Measurements from ENCODE around the gene IFT88. TPM values are rescaled to one million over a fixed set of nuclear protein-coding genes. Genes with fewer than 3 reads are reported as not detected.

IFT88 gene, protein sequence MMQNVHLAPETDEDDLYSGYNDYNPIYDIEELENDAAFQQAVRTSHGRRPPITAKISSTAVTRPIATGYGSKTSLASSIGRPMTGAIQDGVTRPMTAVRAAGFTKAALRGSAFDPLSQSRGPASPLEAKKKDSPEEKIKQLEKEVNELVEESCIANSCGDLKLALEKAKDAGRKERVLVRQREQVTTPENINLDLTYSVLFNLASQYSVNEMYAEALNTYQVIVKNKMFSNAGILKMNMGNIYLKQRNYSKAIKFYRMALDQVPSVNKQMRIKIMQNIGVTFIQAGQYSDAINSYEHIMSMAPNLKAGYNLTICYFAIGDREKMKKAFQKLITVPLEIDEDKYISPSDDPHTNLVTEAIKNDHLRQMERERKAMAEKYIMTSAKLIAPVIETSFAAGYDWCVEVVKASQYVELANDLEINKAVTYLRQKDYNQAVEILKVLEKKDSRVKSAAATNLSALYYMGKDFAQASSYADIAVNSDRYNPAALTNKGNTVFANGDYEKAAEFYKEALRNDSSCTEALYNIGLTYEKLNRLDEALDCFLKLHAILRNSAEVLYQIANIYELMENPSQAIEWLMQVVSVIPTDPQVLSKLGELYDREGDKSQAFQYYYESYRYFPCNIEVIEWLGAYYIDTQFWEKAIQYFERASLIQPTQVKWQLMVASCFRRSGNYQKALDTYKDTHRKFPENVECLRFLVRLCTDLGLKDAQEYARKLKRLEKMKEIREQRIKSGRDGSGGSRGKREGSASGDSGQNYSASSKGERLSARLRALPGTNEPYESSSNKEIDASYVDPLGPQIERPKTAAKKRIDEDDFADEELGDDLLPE
- 10 to 100 TPM; 12.9 to 19.1 TPM for total RNA-seq
- polyA plus RNA-seq = 10 to 100 TPM in 1 of 2 donors, 1 to 10 TPM in 1; 3.4 to 13.1 TPM
- long read RNA-seq, donor 1, partial matches to known transcripts = 9 of 19 reads
- long read RNA-seq, donor 1, other reads (novel, unspliced or antisense) = 9 of 19 reads
- long read RNA-seq, donor 2, partial matches to known transcripts = 5 of 13 reads
- long read RNA-seq, donor 2, other reads (novel, unspliced or antisense) = 7 of 13 reads

DNA sequence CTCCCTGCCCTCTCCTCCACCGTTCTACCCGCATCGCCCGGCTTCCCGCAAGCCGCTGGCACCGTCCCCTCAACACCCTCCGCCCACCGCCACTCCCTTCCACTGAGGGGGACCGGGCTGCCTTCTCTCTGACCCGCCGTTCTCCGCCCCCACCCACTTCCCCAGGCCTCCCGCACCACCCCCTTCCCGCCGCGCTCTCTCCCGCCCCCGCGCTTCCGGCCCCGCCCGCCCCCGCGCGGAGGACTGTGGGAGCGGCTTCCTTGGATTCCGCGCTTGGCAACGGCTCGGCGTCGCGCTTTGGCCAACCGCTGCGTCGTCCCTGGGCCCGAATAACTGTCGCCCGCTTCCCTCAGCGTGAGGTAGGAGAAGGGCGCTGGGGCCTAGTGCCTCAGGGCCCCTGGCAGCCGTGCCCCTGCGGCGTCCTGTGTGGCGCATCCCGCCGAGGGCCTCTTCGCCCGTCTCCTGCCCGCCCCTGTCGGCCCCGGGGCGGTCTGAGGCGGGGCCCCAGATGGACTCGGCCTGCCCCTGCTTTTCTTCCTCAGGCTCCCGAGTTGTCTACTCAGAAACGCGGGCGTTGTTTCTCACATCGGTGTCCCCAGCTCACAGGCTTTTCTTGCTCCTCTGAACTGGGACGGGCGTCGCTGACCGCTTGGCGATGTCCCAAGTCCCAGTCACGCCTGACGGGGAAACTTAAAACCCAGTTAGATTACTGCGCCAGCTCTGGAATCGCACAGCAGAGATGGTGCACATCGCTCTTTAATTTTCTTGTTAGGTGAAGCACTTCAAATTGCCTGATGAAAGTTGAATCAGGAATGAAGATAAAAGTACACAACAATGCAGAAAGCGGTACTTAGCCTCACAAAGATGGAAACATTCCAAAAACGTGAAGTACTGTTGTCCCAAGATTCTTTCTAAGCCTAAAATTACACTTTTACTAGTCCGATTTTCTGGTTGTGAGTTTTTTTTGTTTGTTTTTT lies at the start of gene IFT88:
IFT88 (plus strand) TSS at position 260 of the 977 bp plus-strand sequence. CDS start 7,229 bp downstream, outside the sequence.
- H3K27me3 ChIP-seq (ENCODE audit: control insufficient read depth in 1 of 2, insufficient read depth in 2 of 2, low read length in 1 of 2) = no peaks in the 10 kb centered on the region
- peak; percentile 99 for ATAC-seq (ENCODE audit: low FRiP score)
- H3K4me3 ChIP-seq (ENCODE audit: low read length in 2 of 2) = peak within 1 kb of the TSS; percentile 59 to 89
- H3K4me1 ChIP-seq (ENCODE audit: control insufficient read depth in 1 of 2, insufficient read depth in 2 of 2, low read length in 2 of 2) = peaks cover 0 to 3% of the 10 kb centered on the region in 2 donors
- intact Hi-C loops (cut with DNase I) = loop anchor here (5.0 to 10.0 kb wide), 4 partner anchors 40 to 205 kb away; partner anchors contain the start of genes CRYL1 (in 2 of the 2), EEF1AKMT1 (in 1 of the 2) and IL17D (in 1 of the 2)
- no peaks in the 10 kb centered on the region for H3K36me3 ChIP-seq (ENCODE audit: control insufficient read depth in 1 of 2, insufficient read depth in 2 of 2, low read length in 1 of 2)
- peak; percentile 95 to 97 for DNase-seq
- no peaks in the 10 kb centered on the region for H3K9me3 ChIP-seq (ENCODE audit: control insufficient read depth, low read length)
- 0 to 1% methylated on average over 47 to 74 of the region's 74 CpGs for WGBS, 2 donors
- peak within 1 kb of the TSS; percentile 94 to 95 for H3K27ac ChIP-seq (ENCODE audit: low read depth in 1 of 2, low read length in 2 of 2)

DNA sequence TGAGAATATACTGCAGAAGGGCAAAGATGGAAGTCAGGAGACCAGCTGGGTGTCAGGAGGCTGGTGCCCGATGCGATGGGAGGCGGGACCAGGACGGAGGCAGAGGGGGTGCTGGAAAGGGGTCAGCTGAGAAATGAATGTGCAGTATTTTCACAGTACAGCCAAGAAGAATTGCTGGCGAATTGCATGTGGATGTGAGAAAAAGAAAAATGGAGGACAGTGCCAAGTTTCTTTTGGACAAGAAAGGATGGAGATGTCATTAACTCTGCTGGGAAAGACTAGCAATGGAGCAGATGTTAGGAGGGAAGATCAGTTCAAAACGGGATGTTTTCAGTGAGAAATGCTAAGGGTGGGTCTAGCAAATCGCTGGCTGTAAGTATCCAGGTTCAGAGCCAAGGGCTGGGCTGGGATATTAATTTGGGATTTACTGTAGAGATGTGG lies 48.3 kb upstream of the IFT88 start:
- Histone ChIP-seq H3K36me3 (ENCODE audit: control insufficient read depth in 1 of 2, insufficient read depth in 2 of 2, low read length in 1 of 2) (no peaks in the 10 kb centered on the region), H3K27ac (ENCODE audit: low read depth in 1 of 2, low read length in 2 of 2) (no peak overlapping the region), H3K27me3 (ENCODE audit: control insufficient read depth in 1 of 2, insufficient read depth in 2 of 2, low read length in 1 of 2) (no peaks in the 10 kb centered on the region), H3K4me1 (ENCODE audit: control insufficient read depth in 1 of 2, insufficient read depth in 2 of 2, low read length in 2 of 2) (no peaks in the 10 kb centered on the region), H3K4me3 (ENCODE audit: low read length in 2 of 2) (no peak overlapping the region), H3K9me3 (ENCODE audit: control insufficient read depth, low read length) (no peaks in the 10 kb centered on the region)
- intact Hi-C loops (cut with DNase I) = no loop called here
- DNase-seq (no peak), ATAC-seq (ENCODE audit: low FRiP score) (peak; percentile 31)
- WGBS, 2 donors = 13 to 20% methylated on average over 7 of the region's 7 CpGs

DNA sequence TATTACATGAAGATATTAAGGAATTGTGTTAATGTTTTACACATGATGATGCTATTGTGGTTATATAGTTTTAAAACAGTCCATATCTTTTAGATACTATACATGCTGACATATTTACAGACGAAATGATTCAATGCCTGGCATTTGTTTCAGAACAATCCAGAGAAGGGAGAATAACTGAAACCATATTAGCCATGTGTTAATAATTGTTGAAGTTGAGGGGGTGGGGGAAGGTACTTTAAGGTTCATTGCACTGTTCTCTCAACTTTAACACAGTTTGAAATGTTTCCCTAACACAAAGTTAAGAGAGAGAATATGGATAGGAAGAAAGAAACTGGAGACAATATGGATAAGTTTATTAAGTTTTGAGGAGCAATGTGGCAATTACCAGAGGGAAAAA lies 47.1 kb upstream of the IFT88 start:
- 89 to 92% methylated on average over 1 of the region's 1 CpG for WGBS, 2 donors
- intact Hi-C loops (cut with DNase I) = no loop called here
- no peak overlapping the region for H3K4me3 ChIP-seq (ENCODE audit: low read length in 2 of 2)
- no peaks in the 10 kb centered on the region for H3K9me3 ChIP-seq (ENCODE audit: control insufficient read depth, low read length)
- no peaks in the 10 kb centered on the region for H3K36me3 ChIP-seq (ENCODE audit: control insufficient read depth in 1 of 2, insufficient read depth in 2 of 2, low read length in 1 of 2)
- no peaks in the 10 kb centered on the region for H3K27me3 ChIP-seq (ENCODE audit: control insufficient read depth in 1 of 2, insufficient read depth in 2 of 2, low read length in 1 of 2)
- DNase-seq = no peak
- H3K27ac ChIP-seq (ENCODE audit: low read depth in 1 of 2, low read length in 2 of 2) = no peak overlapping the region
- ATAC-seq (ENCODE audit: low FRiP score) = no peak
- H3K4me1 ChIP-seq (ENCODE audit: control insufficient read depth in 1 of 2, insufficient read depth in 2 of 2, low read length in 2 of 2) = no peaks in the 10 kb centered on the region

DNA sequence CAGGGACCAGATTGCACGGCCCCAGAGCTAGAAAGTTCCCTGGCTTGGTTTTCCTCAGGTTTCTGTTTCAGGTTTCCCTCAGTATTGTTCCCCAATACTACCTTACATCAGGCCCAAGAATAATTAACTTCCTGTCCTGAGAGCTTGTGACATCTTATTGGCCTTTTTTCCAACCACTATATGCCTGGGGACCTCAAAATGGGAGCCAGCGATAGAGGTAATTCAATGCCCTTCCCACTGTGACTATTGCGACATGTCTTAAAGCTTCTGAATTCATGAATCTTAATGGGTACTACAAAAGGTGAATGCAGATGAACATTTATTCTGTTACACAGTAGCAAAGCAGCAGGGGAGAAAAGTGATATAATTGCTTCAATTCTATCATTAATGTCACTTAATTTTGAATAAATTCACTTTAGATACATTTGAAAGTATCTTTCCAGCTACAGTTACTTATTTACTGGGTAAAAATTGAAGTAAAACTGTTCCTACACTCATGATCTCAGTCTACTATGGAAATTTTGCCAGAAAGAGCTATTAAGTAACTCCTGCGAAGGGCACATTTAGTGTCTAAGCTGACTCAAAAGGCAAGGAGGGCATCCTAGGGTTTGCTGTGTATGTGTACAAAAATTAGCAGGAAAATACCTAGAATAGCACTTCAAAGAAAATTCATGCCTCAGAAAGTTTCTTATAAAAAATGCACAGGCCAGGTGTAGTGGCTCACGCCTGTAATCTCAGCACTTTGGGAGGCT lies 45.4 kb upstream of the IFT88 start:
- Histone ChIP-seq H3K4me1 (ENCODE audit: control insufficient read depth in 1 of 2, insufficient read depth in 2 of 2, low read length in 2 of 2) (no peaks in the 10 kb centered on the region), H3K9me3 (ENCODE audit: control insufficient read depth, low read length) (no peaks in the 10 kb centered on the region), H3K27me3 (ENCODE audit: control insufficient read depth in 1 of 2, insufficient read depth in 2 of 2, low read length in 1 of 2) (no peaks in the 10 kb centered on the region), H3K36me3 (ENCODE audit: control insufficient read depth in 1 of 2, insufficient read depth in 2 of 2, low read length in 1 of 2) (no peaks in the 10 kb centered on the region), H3K27ac (ENCODE audit: low read depth in 1 of 2, low read length in 2 of 2) (no peak overlapping the region), H3K4me3 (ENCODE audit: low read length in 2 of 2) (no peak overlapping the region)
- 93 to 97% methylated on average over 5 of the region's 5 CpGs for WGBS, 2 donors
- ATAC-seq (ENCODE audit: low FRiP score) (no peak), DNase-seq (no peak)
- intact Hi-C loops (cut with DNase I) = no loop called here

DNA sequence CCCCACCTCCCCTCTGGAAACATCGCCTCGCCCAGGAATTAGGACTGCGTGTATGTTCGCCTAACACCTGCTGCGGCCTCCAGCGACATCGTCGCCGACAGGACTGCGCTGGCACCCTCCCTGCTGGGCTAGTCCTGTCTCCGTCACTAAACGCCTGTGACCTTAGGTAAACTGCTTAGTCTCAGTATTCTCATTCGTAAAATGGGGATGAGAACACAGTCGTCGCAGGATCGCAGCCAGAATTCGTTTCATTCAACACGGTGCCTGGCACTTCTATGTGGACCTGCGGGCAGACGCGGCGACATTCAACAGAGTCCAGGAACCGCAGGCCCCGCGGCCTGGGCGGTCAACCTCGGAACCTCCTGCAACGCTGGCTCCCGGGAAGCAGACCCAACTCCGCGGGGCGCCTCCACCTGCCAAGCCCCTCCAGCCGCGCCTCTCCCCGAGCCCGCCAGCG lies 41.8 kb upstream of the IFT88 start:
- Histone ChIP-seq H3K9me3 (ENCODE audit: control insufficient read depth, low read length) (no peaks in the 10 kb centered on the region), H3K4me3 (ENCODE audit: low read length in 2 of 2) (peak overlapping the region; percentile 67 to 97), H3K27me3 (ENCODE audit: control insufficient read depth in 1 of 2, insufficient read depth in 2 of 2, low read length in 1 of 2) (no peaks in the 10 kb centered on the region), H3K4me1 (ENCODE audit: control insufficient read depth in 1 of 2, insufficient read depth in 2 of 2, low read length in 2 of 2) (no peaks in the 10 kb centered on the region), H3K36me3 (ENCODE audit: control insufficient read depth in 1 of 2, insufficient read depth in 2 of 2, low read length in 1 of 2) (no peaks in the 10 kb centered on the region), H3K27ac (ENCODE audit: low read depth in 1 of 2, low read length in 2 of 2) (peak overlapping the region in 1 of 2 donors; percentile 18)
- 0 to 1% methylated on average over 37 of the region's 37 CpGs for WGBS, 2 donors
- intact Hi-C loops (cut with DNase I) = loop anchor here (5.0 kb wide), 1 partner anchor 42 kb away; the partner anchor contains the start of gene IFT88 (in 2 of the 2)
- peak; percentile 55 to 81 for DNase-seq
- peak; percentile 63 for ATAC-seq (ENCODE audit: low FRiP score)

DNA sequence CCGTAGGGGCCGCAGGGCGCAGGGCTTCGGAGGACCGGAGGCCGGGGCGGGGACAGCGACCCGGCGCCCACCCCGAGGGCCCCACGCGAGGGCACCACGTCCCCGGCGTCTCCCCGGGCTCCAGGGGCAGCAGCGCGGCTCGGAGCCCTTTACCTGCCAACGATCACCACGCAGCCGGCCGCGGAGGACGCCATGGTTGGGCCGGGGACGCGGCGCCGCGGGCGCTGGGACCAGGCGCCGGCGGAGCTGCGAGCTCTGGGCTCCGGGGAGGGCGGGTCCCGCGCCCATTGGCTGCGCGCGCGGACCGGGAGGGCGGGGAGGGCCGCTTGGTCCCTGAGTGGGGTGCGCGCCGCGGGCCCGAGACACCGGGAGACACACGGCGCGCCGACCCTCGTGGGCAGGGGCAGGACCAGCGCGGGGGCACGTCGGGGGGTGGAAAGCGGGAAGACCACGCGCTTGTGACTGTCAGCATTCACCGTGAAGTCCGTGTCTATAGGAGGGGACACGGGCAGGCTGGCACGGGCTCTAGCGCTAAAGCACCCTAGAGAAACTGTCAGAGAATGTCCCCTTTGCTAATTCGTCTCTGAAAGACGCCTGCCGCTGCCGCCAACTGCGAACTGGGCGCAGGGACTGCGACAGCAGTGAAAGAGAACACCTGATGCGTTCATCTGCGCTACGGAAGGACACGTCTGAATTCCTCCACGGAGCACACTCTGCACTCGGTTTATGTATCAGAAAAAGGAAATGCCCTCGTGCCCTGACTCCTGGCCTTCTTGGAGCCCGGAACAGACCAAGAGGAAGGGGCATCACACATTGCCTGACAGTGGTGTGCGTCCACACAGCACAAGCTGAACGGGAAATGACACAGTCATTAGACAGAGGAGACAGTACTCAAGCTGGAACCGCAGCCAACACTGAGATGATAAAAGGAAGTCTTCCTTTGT lies 41.1 kb upstream of the IFT88 start, which contains the start of gene CRYL1:
CRYL1 (minus strand) TSS at position 257 of the 944 bp plus-strand sequence; CDS start at position 194, 63 bp downstream.
- Histone ChIP-seq H3K9me3 (ENCODE audit: control insufficient read depth, low read length) (no peaks in the 10 kb centered on the region), H3K36me3 (ENCODE audit: control insufficient read depth in 1 of 2, insufficient read depth in 2 of 2, low read length in 1 of 2) (no peaks in the 10 kb centered on the region), H3K4me3 (ENCODE audit: low read length in 2 of 2) (peak within 1 kb of the TSS; percentile 67 to 97), H3K4me1 (ENCODE audit: control insufficient read depth in 1 of 2, insufficient read depth in 2 of 2, low read length in 2 of 2) (no peaks in the 10 kb centered on the region), H3K27ac (ENCODE audit: low read depth in 1 of 2, low read length in 2 of 2) (peak within 1 kb of the TSS in 1 of 2 donors; percentile 64), H3K27me3 (ENCODE audit: control insufficient read depth in 1 of 2, insufficient read depth in 2 of 2, low read length in 1 of 2) (no peaks in the 10 kb centered on the region)
- peak; percentile 89 to 93 for DNase-seq
- 0 to 1% methylated on average over 64 to 89 of the region's 89 CpGs for WGBS, 2 donors
- intact Hi-C loops (cut with DNase I) = loop anchor here (5.0 kb wide), 1 partner anchor 41 kb away; the partner anchor contains the start of gene IFT88 (in 2 of the 2)
- peak; percentile 95 for ATAC-seq (ENCODE audit: low FRiP score)
